Inferior parietal cortex (tissue), 1 donor: ENCODE results near the gene MEF2B.

ENCODE experiments used
- DNase-seq: peaks from one replicate; pipeline ENCODE4 v3.0.0-alpha.2; 2016; ENCODE audit errors: extremely low spot score

MEF2B gene

DNA sequence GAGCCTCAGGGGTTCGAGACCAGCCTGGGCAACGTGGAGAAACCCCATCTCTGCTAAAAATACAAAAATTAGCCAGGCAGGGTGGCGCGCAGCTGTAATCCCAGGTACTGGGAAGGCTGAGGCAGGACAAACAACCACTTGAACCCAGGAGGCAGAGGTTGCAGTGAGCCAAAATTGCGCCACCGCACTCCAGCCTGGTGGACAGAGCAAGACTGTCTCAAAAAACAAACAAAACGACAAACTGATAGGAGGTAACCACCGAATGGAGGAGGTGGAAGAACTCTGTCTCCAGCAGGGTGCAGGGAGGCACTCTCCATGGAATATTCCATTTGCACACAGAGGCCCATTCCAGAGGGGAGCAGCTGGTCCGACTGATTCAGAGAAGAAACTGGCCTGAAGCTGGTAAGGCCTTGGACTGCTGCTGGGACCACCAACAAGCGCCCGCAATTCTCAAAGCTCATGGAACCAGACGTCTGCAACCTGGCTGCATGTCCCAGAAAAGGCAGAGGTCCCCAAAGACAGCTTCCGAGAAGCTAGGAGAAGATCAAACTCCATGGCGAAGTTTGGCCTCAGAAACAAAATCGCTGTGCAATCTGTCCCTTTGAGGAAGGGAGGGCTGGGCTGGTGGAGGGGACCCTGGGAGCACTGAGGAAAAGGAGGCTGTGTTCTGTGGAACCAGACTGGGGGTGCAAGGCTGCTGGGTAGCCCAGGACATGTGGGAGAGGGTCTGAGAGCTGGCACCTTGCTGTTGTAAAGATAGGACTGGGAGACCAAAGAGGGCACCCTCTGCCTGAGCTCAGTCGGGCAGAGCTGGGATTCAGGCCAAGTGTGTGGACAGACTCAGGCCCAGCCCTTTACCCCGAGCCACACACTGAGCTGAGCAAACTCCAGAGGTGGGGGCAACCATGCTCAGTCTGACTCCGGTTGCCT is 71.1 kb downstream of the MEF2B start:
- no peak for DNase-seq

DNA sequence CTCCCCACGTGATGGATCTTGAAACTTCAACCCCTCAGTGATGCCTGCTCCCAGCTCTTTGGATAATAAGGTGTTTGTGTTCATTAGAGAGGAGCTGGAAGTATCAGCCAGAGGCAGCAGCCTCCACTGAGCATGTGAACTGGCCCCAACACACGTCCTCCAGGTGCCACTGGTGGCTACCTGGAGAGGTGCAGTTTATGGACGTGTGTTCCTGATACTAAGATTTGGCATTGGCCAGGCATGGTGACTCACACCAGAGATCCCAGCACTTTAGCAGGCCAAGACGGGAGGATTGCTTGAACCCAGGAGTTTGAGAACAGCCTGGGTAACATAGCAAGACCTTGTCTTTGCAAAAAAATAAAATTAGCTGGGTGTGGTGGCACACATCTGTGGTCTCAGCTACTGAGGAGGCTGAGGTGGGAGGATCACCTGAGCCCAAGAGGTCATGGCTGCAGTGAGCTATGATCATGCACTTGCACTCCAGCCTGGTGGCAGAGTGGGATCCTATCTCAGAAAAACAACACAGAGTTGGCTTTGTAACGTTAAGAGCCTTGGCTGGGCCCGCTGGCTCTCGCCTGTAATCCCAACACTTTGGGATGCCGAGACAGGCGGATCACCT is 71.9 kb downstream of the MEF2B start:
- DNase-seq = no peak

DNA sequence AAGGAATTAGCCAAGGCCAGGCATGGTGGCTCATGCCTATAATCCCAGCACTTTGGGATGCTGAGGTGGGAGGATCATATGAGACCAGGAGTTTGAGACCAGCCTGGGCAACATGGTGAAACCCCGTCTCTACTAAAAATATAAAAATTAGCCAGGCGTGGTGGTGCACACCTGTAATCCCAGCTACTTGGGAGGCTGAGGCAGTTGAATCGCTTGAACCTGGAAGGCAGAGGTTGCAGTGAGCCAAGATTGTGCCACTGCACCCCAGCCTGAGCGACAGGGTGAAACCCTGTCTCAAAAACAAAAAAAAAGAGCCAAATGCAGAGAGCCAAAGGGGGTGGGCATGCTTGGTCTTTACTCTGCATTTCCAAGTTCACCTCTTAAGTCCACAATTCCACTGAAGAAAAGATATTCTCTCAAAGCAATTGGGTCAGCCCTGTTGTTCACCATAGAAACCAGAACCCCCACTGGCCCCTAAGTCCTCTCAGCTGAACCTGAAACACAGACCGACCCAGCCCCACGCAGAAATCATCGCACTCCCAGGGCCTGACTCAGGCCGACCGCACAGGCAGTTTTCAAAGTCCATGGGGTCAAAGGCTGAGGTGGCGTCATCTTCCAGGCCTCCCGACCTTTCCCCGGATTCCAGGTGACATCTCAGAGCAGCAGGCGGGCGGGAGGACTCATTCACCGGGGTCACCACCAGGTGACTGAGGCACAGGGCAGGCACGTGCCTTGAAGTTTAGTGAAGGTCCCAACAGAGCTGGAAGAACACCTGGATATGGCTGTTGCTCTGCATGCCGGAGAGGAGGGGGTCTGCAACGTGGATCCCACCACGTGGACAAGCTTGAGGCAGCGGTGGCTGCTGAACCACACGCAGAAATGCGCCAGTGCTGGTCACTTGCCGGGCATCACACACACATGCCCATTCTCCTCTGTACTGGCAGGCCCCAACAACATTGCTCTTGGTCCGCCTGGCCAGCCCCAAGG is 73.1 kb downstream of the MEF2B start:
- no peak for DNase-seq

DNA sequence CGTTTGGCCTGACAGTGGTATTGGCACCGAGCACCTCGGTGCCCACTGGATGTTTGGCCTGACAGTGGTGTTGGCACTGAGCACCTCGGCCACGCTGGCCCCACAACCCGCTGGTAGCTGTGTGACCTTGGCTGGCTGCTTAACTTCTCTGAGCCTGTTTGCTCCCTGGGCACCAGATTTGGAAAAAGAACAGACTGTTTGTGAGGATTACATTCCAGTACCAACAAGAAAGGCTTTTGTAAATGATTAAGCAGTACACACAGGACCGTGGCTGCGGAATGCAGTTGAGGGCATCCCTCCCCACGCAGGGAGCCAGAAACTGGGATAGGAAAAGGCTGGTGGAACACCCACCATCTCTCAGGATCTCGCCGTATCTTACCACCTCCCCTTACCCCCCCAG is 74.4 kb downstream of the MEF2B start:
- no peak for DNase-seq
